Renal cortical epithelial cell (primary cell): Measurements from ENCODE around the gene SPATA2. TPM values are rescaled to one million over a fixed set of nuclear protein-coding genes. Genes with fewer than 3 reads are reported as not detected.
"Not testable (repeated sequence)": the region's sequence is repeated elsewhere in the genome, so short reads cannot be mapped to it uniquely, and the experiment has no call there.

Experiments used
- DNase-seq: peaks from one replicate; pipeline ENCODE4 v3.0.0-alpha.2; 2011; ENCODE audit warnings: low read depth
- total RNA-seq: library from RNA; depleted of rRNA; stranded (reverse); fragments of >200 nt; gene quantifications from 2 replicates; pipeline ENCODE4 v1.2.3, GENCODE V29; 2014

SPATA2 gene
- total RNA-seq, 1 donor from 2014 or later: 5.7 TPM

DNA sequence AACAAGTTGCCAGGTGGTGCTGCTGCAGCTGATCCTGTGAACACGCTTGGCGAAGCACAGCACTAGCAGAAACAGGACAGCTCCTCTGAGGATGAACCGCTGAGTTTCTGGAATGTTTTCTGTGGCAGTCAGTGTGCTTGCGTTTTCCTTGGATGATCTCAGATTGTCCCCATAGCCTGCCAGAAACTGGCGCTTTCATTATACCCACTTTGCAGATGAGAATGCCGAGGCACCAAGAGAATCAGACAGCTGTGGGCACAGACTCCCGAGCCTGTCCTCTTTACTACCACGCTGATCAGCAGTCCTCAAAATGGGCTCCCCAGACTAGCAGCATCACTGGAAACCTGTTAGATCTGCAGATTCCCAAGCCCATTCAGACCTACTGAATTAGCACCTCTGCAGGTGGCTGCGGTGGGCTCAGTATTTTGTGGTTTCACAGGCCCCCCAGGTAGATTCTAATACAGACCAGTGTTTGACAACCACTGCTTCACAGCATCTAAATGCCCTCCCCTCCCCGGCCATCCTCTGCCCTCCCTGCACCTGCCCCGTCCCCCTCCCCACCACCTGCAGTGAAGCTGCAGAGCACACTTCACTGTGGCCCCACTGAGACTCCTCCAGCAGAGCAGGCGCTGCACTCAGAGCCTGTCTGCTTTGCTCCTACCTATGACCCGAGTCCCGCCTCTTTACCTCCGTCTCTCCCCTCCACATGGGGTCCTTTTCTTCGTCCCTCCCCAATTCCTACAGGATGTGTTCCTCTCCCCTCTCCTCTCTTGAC, 29.6 kb downstream of the SPATA2 start:
- no peak for DNase-seq

DNA sequence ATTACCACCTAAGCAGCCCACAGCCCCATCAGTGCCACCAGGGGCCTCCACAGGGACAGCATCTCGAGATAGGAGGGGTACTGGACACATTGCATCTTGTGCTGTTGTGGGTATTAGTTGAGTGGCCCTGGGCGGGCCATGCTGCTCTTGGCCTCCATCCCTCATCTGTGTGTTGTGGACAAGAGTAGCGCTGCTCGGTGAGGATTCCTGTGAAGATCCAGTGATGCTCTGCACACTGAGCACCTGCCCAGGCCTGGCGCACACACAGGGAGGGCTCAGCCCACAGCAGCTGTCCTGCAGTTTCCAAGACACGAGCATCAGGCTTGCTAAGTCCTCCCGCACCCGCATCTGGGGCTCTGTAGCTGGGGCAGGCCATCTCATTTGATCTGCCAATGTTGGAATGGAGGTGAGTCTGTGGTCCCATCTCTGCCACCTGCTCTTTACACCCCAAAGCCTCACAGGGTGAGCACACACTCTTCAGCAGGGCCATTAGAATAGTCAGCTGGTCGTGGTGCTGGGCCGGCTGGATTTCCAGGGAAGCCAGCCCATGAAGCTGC, 32.0 kb downstream of the SPATA2 start:
- DNase-seq: no peak

DNA sequence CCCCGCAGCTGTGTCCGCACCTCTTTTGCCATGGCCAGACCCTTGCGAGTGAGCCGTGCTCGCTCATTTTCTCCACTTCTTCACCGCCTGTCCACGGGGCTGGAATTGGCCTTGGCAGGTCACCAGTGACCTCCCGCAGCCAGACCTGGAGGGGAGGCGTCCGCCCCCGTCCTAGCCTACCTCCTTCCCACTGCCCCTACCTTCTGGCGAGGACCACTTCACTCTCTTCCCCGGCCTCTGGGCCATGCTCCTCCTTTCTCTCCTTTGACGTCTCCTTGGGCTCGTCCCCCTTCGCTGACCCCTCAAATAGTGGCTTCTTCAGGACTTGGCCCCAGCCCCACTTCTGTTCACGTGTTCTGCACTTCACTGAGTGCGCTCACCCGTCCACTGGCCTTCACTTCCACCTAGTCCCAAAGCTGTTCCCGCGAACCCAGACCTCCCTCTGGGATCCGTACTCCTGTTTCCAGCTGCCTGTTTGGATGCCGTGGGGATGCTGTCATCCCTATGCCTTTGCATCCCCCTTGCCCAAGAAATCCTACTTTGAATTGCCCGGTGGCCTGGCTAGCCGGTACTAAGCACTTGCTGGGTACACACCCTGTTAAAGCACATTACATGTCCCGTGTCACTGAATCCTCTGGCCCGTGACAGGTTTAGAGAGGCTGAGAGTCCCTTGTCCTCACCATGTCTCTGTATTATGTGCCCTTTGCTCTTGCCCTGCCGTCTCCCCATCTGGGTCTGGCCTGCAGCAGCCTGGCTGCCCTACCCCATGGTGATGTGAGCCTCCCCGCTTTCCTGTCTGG, 33.0 kb downstream of the SPATA2 start:
- DNase-seq: no peak

DNA sequence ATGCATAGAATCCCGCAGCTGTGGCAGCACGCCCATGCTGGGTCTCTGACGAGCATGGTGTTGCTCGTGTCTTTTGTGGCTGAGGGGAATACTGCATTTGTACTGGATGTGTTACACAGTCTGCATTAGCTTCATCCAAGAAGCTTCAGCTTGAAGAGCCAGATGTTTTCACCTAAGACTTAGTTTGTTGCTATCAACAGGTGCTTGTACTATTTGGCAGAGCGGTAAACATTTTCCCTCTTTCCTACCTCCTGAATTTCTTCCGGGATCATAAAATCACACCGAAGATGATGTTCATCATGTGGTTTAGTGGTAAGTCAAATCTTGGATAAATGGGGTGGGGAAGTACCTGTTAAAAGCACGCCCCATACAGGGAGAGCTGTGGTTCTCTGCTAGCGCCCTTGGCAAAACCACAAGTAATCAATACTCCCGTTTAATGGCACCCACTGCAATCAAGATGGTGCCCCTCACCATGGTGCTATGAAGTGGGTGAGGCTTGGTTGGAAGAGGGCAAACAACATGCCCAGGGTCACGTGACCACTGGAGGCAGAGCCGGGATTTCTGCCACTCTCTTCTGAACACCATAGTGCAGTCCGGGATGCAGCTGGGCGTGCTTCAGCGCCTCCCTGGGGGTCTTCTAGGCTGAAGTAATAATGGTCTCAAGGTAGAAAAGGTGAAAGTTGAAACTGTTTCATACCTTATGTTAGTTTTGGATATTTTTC, 34.4 kb downstream of the SPATA2 start:
- DNase-seq: no peak

DNA sequence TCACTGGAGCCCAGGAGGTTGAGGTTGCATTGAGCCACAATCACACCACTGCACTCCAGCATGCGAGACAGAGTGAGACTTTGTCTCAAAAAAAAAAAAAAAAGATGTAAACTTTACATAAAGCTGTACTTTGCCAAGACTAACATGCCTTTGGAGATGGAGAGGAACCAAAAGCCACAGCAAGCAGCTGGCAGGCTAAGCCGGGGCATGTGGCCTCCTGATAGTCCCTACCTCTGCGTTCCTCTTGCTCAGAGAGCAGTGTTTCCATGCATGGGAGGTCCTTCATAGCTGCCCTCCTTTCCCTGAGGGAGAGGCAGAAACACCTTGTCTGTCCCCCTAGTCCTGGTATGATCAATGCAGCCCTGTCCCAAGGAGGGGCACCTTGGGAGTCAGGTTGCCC, 35.2 kb downstream of the SPATA2 start:
- no peak for DNase-seq

DNA sequence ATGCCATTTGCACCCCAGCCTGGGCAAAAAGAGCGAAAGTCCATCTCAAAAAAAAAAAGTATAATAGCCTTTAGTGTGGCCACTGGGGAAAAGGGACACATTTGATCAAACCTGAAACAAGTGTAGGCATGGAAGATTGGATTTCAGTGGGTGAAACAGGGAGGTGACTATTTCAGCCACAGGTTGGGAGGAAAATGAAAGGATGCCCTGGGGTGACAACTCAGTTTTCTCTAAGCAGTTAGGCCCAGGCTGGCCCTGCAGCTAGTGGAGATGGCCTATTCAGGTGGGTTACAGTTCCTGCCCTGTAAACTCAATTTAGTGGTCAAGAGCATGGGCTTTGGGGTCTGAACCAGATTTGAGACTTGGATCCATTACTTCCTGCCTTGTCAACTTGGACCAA, 36.4 kb downstream of the SPATA2 start:
- no peak for DNase-seq

DNA sequence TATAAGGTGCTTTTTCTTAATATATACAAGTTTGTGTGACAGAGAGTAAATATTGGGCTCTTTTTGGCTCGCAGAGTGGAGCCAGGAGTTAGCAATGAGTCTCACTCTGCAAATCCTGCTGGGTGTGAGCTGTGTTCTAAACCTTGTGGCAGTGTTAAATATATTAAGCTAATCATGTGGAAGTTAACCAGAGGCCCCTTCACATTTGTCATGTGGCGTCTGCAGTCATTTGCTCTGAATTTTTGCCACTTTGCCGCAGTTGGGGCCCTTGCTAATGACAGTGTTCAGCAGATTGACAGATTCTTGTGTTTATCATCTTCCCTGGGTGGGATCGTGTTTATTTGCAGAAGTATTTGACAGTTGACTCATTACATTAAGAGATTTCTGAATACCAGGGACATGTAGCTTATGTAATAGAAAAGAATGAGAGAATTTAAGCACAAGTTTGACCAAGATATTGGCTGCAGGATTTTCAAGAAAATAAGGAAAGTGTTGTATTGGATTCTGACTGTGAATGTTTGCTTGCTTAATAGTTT, 37.9 kb downstream of the SPATA2 start:
- no peak for DNase-seq

DNA sequence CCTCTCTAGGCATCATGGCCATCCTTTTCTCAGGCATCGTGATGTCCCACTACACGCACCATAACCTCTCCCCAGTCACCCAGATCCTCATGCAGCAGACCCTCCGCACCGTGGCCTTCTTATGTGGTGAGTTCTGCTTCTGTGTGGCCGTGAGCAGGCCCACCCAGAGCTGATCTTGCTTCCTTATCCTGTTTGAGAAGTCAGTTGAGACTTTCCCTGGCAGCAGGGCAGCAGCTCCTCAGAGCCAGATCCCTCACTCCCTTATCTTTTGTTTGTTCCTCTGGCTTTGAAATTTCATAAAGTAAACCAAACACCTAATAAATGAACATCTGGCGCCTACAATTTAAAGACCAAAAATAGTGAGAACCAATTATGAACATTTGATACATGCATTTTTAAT, 40.6 kb downstream of the SPATA2 start:
- DNase-seq: no peak

DNA sequence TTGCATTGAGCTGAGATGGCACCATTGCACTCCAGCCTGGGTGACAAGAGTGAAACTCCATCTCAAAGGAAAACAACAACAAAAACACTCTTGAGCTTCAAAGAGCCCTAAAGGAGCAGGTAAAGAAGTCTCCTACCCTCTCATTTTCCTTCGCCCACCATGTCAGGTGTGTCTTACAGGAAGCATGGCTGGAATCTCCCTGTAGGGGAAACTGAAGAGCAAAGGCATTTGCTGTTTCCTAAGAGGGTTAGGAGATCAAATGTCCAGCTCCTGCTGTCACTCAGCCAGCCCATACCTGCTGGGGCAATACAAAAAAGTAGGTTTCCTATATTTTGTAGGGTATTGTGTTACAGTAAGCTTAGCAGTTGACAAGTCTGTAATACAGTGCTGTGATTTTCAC, 43.3 kb downstream of the SPATA2 start:
- no peak for DNase-seq

DNA sequence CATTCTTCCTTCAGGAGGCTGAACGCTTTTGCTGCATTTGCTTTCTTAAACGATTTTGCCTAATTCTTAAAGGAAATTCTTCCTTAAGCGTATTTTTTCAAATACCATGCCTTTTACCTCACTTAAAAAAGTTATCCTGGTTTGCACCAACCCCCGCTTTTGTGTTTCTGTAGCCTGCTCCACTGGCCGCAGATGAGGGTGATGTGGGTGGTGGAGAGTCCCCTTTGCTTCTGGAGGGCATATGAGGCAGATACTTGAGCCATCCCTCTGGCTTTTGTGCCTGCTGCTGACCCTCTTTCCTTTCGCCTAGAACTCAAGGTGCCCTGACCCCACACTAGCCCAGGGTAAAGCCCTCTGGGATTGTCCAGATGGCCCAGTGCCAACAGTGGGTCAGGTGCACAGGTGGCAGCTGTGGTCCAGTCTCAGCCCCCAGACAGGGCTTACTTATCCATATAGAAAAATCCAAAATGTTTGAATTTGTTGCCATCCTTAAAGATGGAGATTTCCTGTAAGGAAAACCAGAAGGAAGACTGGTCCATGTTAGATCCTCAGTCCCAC, 43.9 kb downstream of the SPATA2 start:
- no peak for DNase-seq

DNA sequence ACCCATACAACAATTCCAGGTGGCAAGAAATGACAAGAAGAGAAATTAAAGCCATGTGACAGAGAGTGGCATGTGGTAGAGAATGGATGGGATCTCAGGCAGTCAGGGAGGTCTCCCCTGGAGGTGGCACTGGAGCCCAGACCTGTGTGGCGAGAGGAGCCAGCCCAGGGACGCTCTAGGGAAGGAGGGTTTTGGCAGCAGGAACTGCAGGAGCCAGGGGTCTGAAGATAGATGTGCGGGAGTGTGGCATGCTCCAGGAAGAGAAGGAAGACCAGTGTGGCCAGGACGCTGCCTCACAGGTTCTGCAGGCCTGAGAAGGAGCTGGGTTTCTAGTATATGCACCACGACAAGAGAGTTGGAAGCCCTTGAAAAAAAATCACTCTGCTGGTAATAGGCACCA, 45.1 kb downstream of the SPATA2 start:
- no peak for DNase-seq

DNA sequence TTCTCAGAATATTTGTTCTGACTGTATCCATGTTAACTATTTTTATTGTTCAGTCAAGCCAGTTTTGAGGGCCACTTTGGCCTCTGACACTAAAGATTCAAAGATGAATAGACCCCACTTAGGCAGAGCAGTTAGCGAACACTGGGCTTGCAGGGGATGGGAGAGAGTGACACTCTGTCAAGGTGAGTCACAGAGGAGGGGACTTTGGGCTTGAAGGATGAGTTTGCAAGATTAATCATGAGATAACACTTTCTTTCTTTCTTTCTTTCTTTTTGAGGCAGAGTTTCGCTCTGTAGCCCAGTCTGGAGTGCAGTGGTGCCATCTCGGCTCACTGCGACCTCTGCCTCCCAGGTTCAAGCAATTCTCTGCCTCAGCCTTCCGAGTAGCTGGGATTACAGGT, 46.4 kb downstream of the SPATA2 start:
- no peak for DNase-seq

DNA sequence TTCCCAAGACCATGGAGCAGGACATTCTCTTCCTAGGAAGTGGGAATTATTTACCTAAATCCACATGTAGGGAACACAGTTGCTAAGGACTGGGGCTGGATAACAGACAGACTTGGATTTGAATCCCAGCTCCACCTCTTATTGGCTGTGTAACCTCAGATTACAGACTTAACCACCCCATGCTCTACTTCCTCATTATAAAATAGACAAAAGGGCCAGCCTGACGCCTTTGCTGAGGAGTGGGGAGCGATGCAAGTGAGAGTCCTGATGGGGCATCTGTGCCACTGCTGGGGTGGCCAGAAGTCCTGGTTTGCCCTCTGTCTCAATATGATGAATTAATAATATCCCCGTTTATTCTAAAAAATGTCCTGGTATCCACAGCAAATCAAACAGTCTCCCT, 46.8 kb downstream of the SPATA2 start:
- DNase-seq: no peak

DNA sequence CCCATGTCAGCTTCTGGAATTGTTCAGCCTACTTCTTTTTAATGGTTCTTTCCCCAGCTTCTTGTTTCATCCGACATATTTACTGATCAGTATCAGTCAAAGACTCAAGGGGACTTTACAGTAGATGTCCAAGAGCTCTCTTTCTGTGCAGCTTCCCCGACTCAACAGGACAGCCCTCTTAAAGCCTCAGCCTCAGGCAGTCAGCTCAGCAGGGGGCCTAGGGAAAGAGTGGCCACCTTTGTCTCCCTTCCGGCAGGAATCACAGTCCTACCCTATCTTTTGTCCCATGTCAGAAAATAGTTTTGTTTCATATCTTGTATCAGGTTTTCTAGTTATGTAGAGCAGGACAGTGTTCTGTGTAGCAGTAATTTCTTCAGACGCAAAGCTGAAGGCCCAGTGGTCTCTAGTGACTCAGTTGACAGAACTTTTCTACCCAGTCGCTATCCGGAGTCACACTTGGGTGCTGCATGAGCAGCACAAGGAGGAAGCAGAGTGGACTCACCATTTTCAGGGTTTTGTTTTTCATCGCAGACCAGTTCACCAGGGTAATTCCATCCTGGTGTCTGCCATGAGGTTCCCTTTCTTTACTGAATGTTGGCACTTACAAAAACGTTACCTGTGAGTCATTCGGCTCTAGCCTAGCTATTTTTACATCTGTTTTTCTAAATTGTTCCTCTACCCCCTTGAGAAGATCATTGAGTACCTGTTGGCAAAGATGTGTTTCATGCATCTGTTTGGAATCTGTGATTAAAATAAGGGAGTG, 47.7 kb downstream of the SPATA2 start:
- DNase-seq: no peak

DNA sequence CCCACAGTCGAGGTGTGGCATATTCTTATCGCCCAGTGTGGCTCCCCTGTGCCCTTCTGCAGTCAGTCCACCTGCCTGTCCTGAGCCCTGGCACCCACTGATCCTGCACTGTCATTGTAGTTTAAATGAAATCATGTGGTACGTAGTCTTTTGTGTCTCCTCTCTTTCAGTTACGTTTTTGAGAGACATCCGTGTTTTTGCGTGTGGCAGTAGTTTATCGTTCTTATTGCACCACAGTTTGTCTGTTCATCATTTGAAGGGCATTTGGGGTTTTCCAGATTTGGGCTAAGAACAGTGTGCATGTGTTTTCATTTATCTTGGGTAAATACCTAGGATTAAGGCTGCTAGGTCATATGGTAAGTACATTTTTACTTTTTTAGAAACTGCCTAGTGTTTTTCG, 49.3 kb downstream of the SPATA2 start:
- DNase-seq: no peak

DNA sequence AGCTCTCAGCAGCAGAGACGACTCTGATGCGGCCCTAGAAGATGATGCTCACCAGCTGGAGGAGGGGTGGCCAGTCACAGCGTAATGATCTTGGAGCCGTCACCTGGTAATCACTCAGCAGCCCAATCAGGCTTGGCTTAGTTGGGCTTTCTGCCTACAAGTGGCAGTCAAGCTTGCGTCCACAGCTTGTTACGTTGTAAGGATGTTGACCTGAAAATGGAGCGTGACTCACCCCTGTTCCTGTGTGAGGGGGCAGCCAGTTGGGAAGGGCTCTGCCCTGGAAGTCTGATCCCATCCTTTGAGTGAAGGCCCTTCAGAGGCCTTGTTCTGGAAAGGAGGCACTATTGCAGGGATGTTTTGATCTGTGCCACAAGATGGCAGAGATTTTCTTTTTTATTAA, 49.8 kb downstream of the SPATA2 start:
- no peak for DNase-seq

DNA sequence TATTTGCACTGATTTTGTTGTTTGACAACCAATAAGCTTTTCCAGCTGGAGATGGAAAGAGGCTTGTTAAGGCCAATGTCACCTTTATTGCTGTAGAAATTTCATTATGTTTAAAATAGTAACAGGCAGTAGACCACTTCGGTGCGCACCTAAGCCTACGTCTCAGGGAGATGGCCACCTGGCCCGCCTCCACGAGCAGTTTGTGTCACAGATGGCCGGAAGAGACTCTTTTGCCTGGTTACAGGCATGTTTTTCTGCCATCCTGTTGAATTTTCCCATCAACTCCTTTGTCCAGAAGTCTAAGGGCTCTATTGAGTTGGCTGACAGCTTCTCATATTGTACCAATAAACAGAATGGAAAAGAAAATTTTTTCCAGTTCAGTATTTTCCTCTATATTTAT, 51.7 kb downstream of the SPATA2 start:
- no peak for DNase-seq

DNA sequence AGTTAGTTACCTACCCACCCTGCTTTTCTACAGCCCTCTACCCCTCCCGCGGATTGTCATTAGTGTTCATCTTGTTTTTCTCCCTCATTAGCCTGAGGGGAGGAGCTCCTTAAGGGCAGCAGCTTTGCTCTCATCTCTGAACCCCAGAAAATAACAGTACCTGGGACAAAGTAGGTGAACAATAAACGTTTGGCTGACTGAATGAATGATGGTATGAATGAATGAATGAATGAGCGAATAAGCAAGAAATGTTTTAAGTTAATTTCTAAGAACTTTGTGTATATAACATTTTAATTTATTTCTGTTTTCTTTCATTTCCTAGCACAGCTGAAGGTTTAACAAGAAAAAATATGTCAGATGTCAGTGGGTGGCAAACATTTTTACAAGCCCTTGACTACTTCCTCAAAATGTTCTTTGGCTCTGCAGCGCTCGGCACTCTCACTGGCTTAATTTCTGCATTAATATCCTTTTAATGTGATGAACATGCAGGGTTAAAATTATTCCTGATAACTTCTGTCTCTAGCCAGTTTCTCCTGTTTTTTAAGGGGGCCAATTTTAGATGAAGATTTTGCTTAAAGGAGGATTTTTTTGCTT, 52.6 kb downstream of the SPATA2 start:
- DNase-seq: no peak

DNA sequence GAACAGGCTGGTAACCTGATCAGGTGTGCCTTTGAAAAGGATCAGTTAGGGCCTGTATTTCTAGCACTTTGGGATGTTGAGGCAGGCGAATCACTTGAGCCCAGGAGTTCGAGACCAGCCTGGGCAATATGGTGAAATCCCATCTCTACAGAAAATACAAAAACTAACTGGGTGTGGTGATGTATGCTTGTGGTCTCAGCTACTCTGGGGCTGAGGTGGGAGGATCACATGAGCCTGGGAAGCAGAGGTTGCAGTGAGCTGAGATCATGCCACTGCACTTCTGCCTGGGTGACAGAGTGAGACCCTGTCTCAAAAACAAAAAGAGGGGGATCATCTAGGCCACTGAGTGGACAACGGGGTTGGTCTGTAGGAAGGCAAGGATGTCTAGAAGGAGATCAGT, 54.1 kb downstream of the SPATA2 start:
- DNase-seq: not testable (repeated sequence)

DNA sequence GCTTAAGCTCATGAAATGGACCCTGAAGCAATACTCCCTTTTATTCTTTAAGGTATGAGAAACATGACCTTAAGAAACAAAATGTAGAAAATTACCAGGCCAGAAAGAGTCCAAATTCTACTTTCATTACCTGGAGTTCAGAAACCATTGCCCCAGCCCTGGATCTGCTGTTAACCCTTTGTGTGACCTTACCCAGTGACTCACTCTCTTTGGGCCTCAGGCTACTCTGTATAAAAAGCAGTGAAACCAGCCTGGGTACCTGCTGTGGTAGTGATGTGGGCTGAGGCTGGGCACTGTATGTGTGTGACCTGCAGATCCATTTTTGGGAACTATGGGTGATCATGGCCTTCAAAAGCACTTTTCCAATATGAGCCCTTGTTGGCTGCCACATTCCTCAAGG, 55.5 kb downstream of the SPATA2 start:
- peak; percentile 70 for DNase-seq

DNA sequence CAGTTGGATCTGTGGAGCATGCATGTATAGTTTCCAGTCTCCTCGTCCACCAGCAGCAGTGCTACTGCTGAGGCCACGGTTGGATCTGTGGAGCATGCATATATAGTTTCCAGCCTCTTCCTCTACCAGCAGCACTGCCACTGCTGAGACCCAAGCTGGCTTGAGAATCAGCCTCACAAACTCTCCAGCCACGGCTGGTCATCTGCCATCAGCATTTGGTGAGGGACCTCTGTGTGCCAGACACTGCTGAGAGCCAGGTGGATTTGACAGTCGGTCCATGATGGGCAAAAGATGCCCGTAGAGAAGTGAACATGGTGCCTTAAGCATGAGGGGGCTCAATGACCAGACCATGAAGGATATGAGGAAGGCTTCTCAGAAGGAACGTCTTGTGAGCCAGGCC, 56.3 kb downstream of the SPATA2 start:
- no peak for DNase-seq
